K562 (cell line): ENCODE results near the gene TMEM187. TPM values are rescaled to one million over a fixed set of nuclear protein-coding genes. Genes with fewer than 3 reads are reported as not detected.

Source experiments
- CXXC5 ChIP-seq: fragments of 250-450 bp; sonication (Bioruptor Pico); IDR thresholded peaks from 2 replicates; pipeline ENCODE4 v1.8.0; 2022; ENCODE audit warnings: inconsistent platforms, mild to moderate bottlenecking, moderate library complexity
- HNRNPLL ChIP-seq: fragments of 200-400 bp; formaldehyde crosslinking; IDR thresholded peaks from 2 replicates; pipeline ENCODE4 v1.6.1; 2017; ENCODE audit warnings: low read length, low read depth, mild to moderate bottlenecking; ENCODE audit not compliant: poor library complexity, severe bottlenecking
- ZNF143 ChIP-seq: sonication (generic); formaldehyde crosslinking; IDR thresholded peaks from 2 replicates; pipeline ENCODE4 v1.9.0; 2022; ENCODE audit warnings: mild to moderate bottlenecking, missing genetic modification reagents
- ZNF57 ChIP-seq: fragments of 450-650 bp; formaldehyde crosslinking; IDR thresholded peaks from 2 replicates; pipeline ENCODE4 v1.4.0; 2020; ENCODE audit warnings: mild to moderate bottlenecking, moderate library complexity
- ZNF695 ChIP-seq: fragments of 450-650 bp; formaldehyde crosslinking; IDR thresholded peaks from 2 replicates; pipeline ENCODE4 v1.4.0; 2020; ENCODE audit warnings: mild to moderate bottlenecking, moderate library complexity
- polyA plus RNA-seq, 8 experiments: library from polyadenylated mRNA; depleted of rRNA in 4 of 8; stranded (reverse) in 5 of 8; unstranded in 3 of 8; fragments of >200 nt; fragmentation: Nextera tagmentation in 2 of 8; fragmentation: Illumina TruSeq in 1 of 8; extraction: Ambion mirVana in 2 of 8; extraction: Trizol in 1 of 8; gene quantifications; 2 replicates each; pipeline versions ENCODE4 v1.2.1 to v1.2.3, GENCODE V29; 2011 to 2014; ENCODE audit warnings: inconsistent platforms in 1 of 8, missing spikeins in 1 of 8
- total RNA-seq, 7 experiments: library from RNA; depleted of rRNA in 6 of 7; stranded (reverse); fragments of >200 nt in 6 of 7; fragmentation: Illumina TruSeq in 2 of 7; extraction: Trizol in 2 of 7; gene quantifications; 2 replicates each; pipeline versions ENCODE4 v1.2.1 to v1.2.3, GENCODE V29; 2011 to 2021; ENCODE audit warnings: low replicate concordance in 1 of 7
- TF ChIP-seq, protein P1 (sequence below), 2 experiments: fragments of 150-350 bp in 1 of 2; IDR thresholded peaks; 2 replicates each; pipeline ENCODE4 v1.6.1; 2012 to 2016; ENCODE audit warnings: low read depth in 2 of 2, low read length in 2 of 2, mild to moderate bottlenecking in 1 of 2, moderate library complexity in 1 of 2
- TF ChIP-seq, protein P2 (sequence below): fragments of 450-650 bp; formaldehyde crosslinking; IDR thresholded peaks from 2 replicates; pipeline ENCODE4 v1.4.0; 2020; ENCODE audit warnings: mild to moderate bottlenecking

The TMEM187 gene
- total and polyA plus RNA-seq, 9 of the 15 experiments (the other 6 are each of a cell fraction or from before 2014, with no cell fraction given), result 0.13 to 6.4 (median 1.6) TPM

DNA sequence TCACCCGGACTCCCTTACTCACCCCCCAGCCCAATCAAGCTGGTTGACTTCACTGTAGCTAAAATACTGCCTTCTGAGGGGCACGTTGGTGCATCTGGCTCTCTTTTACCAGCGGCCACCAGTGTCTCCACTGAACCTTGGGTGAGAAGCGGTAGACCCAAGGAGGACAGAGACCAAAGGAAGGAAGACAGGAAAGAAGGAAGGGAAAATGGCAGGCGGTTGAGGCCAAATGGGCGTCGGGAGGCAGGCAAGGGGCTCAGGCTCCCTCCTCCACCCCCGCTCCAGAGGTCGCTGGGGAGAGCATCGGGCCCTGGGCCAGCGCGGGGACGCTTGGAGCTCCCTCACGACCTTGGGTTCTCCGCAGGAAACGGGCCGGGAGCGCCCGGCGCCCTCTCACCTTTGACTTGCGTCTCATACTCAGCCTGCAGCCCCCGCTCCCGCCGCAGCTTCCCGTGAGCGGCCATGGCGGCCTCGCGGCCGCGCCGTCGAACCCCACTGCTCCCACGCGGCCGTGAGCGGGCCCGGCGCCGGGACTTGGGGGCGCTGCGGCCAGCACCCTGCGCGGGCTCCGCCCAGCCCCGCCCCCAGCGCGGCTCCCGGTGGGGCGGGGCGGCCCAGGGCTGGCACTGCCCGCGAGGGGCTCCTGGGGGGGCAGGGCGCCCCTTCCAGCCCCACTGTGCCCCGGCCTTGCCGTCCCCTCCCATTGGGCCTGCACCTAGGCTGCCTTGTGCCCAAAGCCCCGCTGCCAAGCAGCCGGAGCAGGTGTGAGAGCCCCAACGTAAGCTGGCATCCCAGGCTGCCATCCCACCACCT, 46.6 kb upstream of the TMEM187 start, which contains the start of gene ARHGAP4 (continued):
- TF ChIP-seq, protein P1, sequence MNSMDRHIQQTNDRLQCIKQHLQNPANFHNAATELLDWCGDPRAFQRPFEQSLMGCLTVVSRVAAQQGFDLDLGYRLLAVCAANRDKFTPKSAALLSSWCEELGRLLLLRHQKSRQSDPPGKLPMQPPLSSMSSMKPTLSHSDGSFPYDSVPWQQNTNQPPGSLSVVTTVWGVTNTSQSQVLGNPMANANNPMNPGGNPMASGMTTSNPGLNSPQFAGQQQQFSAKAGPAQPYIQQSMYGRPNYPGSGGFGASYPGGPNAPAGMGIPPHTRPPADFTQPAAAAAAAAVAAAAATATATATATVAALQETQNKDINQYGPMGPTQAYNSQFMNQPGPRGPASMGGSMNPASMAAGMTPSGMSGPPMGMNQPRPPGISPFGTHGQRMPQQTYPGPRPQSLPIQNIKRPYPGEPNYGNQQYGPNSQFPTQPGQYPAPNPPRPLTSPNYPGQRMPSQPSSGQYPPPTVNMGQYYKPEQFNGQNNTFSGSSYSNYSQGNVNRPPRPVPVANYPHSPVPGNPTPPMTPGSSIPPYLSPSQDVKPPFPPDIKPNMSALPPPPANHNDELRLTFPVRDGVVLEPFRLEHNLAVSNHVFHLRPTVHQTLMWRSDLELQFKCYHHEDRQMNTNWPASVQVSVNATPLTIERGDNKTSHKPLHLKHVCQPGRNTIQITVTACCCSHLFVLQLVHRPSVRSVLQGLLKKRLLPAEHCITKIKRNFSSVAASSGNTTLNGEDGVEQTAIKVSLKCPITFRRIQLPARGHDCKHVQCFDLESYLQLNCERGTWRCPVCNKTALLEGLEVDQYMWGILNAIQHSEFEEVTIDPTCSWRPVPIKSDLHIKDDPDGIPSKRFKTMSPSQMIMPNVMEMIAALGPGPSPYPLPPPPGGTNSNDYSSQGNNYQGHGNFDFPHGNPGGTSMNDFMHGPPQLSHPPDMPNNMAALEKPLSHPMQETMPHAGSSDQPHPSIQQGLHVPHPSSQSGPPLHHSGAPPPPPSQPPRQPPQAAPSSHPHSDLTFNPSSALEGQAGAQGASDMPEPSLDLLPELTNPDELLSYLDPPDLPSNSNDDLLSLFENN (IDR thresholded peaks at IDR 0.05; ENCODE audit: low read depth in 2 of 2, low read length in 2 of 2), result peak in 1 of 2 experiments; percentile 81; a peak in 2 of 4 replicates
- TF ChIP-seq HNRNPLL, result peak; percentile 50
- peak; percentile 87 for TF ChIP-seq CXXC5 (CRISPR knock-in tag)
- no peak for TF ChIP-seq ZNF695 (CRISPR knock-in tag)
- TF ChIP-seq ZNF143 (CRISPR knock-in tag), result no peak
- TF ChIP-seq ZNF57, result 0 out of 2 replicates have a peak, but pooled peaks have one; percentile 63
- TF ChIP-seq, protein P2, sequence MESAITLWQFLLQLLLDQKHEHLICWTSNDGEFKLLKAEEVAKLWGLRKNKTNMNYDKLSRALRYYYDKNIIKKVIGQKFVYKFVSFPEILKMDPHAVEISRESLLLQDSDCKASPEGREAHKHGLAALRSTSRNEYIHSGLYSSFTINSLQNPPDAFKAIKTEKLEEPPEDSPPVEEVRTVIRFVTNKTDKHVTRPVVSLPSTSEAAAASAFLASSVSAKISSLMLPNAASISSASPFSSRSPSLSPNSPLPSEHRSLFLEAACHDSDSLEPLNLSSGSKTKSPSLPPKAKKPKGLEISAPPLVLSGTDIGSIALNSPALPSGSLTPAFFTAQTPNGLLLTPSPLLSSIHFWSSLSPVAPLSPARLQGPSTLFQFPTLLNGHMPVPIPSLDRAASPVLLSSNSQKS, result no peak
